ENCODE measurements around the gene AMER2.

DNA sequence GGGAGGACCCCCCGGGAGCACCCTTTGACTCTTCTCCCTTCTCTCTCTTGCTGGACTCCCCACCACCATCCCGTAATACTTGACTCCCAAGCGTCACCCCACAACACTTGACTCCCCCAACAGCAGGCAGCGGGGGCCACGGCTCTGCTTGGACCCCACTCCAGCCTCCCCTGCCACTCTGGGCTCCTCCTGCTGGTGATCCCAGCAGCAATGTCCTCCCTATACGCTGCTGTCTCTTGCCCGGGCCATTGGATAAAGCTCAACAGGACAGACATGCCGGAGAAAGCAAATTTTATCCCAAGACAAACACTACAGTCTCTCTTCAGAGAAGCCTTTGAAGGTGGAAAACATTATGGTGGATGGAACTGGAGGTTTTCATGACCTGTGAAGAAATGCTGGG lies 20.4 kb upstream of the AMER2 start:
- TF ChIP-seq, protein P1, sequence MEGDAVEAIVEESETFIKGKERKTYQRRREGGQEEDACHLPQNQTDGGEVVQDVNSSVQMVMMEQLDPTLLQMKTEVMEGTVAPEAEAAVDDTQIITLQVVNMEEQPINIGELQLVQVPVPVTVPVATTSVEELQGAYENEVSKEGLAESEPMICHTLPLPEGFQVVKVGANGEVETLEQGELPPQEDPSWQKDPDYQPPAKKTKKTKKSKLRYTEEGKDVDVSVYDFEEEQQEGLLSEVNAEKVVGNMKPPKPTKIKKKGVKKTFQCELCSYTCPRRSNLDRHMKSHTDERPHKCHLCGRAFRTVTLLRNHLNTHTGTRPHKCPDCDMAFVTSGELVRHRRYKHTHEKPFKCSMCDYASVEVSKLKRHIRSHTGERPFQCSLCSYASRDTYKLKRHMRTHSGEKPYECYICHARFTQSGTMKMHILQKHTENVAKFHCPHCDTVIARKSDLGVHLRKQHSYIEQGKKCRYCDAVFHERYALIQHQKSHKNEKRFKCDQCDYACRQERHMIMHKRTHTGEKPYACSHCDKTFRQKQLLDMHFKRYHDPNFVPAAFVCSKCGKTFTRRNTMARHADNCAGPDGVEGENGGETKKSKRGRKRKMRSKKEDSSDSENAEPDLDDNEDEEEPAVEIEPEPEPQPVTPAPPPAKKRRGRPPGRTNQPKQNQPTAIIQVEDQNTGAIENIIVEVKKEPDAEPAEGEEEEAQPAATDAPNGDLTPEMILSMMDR (IDR thresholded peaks at IDR 0.05) = no peak
- no peak for TF ChIP-seq POLR2AphosphoS5 (IDR thresholded peaks at IDR 0.05)

All from sigmoid colon (tissue), 4 donors.